ENCODE results near the gene ZNG1A.
"Not testable (repeated sequence)": the region's sequence is repeated elsewhere in the genome, so short reads cannot be mapped to it uniquely, and the experiment has no call there.

DNA sequence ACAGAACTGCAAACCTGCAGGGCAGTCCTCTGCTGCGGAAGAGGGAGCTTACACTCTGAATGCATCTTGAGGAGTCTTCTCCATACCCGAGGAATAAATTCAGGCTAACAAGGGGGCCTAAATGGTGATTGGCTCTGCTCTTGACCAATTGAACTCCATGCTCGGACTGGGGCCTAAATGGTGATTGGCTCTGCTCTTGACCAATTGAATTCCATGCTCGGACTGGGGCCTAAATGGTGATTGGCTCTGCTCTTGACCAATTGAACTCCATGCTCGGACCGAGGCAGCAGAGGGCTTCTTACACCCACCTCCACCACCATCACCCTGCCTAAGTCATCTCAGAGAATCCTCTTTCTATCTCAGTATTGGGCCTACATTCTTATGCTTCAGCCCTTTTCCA is 79.0 kb downstream of the ZNG1A start:
- TF ChIP-seq POLR2A (IDR thresholded peaks at IDR 0.05; ENCODE audit: low read length); GATA1 (IDR thresholded peaks at IDR 0.05; ENCODE audit: low read depth, low read length): not testable (repeated sequence)
